Neuronal stem cell (in vitro differentiated cells): ENCODE data around the gene BLM.
"Not testable (repeated sequence)": the region's sequence is repeated elsewhere in the genome, so short reads cannot be mapped to it uniquely, and the experiment has no call there.

Source experiments
- DNase-seq: peaks from one replicate; pipeline ENCODE4 v3.0.0-alpha.2; 2013; ENCODE audit warnings: low spot score
- H2AFZ ChIP-seq: one replicate; pipeline ENCODE4 v1.6.1; 2013; ENCODE audit warnings: mild to moderate bottlenecking, low read length, inconsistent platforms
- H2AK5ac ChIP-seq: 2 replicates; pipeline ENCODE4 v1.6.1; 2013; ENCODE audit warnings: low read depth, mild to moderate bottlenecking, inconsistent platforms, low read length, moderate library complexity, mixed read lengths
- H2BK120ac ChIP-seq: 2 replicates; pipeline ENCODE4 v1.6.1; 2013; ENCODE audit warnings: low read depth, mild to moderate bottlenecking, inconsistent platforms, low read length, moderate library complexity, mixed read lengths
- H2BK12ac ChIP-seq: one replicate; pipeline ENCODE4 v1.6.1; 2013; ENCODE audit warnings: low read length, inconsistent platforms
- H2BK15ac ChIP-seq: 2 replicates; pipeline ENCODE4 v1.6.1; 2013; ENCODE audit warnings: mild to moderate bottlenecking, low read length, inconsistent platforms, mixed read lengths
- H2BK5ac ChIP-seq: one replicate; pipeline ENCODE4 v1.6.1; 2013; ENCODE audit warnings: inconsistent platforms, mild to moderate bottlenecking, low read length, moderate library complexity
- H3K14ac ChIP-seq: one replicate; pipeline ENCODE4 v1.6.1; 2013; ENCODE audit warnings: low read length, inconsistent platforms
- H3K18ac ChIP-seq: 2 replicates; pipeline ENCODE4 v1.6.1; 2013; ENCODE audit warnings: low read length, inconsistent platforms
- H3K23ac ChIP-seq: 2 replicates; pipeline ENCODE4 v1.6.1; 2013; ENCODE audit warnings: low read depth, mild to moderate bottlenecking, mixed read lengths, low read length, inconsistent platforms; ENCODE audit not compliant: poor library complexity
- H3K27ac ChIP-seq: replicated peaks from 3 replicates; pipeline ENCODE4 v1.5.1; 2013; ENCODE audit warnings: low read length, inconsistent platforms
- H3K27me3 ChIP-seq, 3 experiments: 2 replicates each; pipeline ENCODE4 v1.6.1; 2013; ENCODE audit warnings: low read length in 3 of 3, mild to moderate bottlenecking in 2 of 3, inconsistent platforms in 1 of 3, low read depth in 1 of 3, mixed read lengths in 1 of 3, moderate library complexity in 1 of 3; ENCODE audit not compliant: control insufficient read depth in 3 of 3, insufficient read depth in 3 of 3
- H3K36me3 ChIP-seq, 2 donors: replicated peaks in 1 of 2; 2 replicates each; pipeline ENCODE4 v1.6.1; 2013; ENCODE audit warnings: low read length in 2 of 2; ENCODE audit not compliant: control insufficient read depth in 2 of 2, insufficient read depth in 2 of 2
- H3K4ac ChIP-seq: 2 replicates; pipeline ENCODE4 v1.6.1; 2013; ENCODE audit warnings: inconsistent platforms, mild to moderate bottlenecking, low read length, moderate library complexity
- H3K4me1 ChIP-seq, 2 donors: 1 replicate in 1 of 2; 2 replicates in 1 of 2; pipeline ENCODE4 v1.6.1; 2013; ENCODE audit warnings: low read length in 2 of 2, low read depth in 1 of 2; ENCODE audit not compliant: control insufficient read depth in 2 of 2, insufficient read depth in 1 of 2
- H3K4me2 ChIP-seq: one replicate; pipeline ENCODE4 v1.6.1; 2013; ENCODE audit warnings: mild to moderate bottlenecking, low read length, inconsistent platforms; ENCODE audit not compliant: insufficient read depth, poor library complexity, severe bottlenecking
- H3K4me3 ChIP-seq, 2 donors: 2 replicates each; pipeline ENCODE4 v1.5.1; 2013; ENCODE audit warnings: low read length in 2 of 2, mild to moderate bottlenecking in 2 of 2, inconsistent platforms in 1 of 2, moderate library complexity in 1 of 2
- H3K79me1 ChIP-seq: one replicate; pipeline ENCODE4 v1.6.1; 2013; ENCODE audit warnings: low read depth, mild to moderate bottlenecking, inconsistent platforms, low read length, moderate library complexity
- H3K9ac ChIP-seq: one replicate; pipeline ENCODE4 v1.6.1; 2013; ENCODE audit warnings: mild to moderate bottlenecking, low read depth, low read length, inconsistent platforms; ENCODE audit not compliant: poor library complexity
- H3K9me3 ChIP-seq, 2 donors: replicated peaks in 1 of 2; 2 replicates each; pipeline versions ENCODE3 to v1.6.1; 2013; ENCODE audit warnings: low read length in 2 of 2, mild to moderate bottlenecking in 2 of 2, inconsistent platforms in 1 of 2, low read depth in 1 of 2, mixed read lengths in 1 of 2, moderate library complexity in 1 of 2; ENCODE audit not compliant: control insufficient read depth in 2 of 2, insufficient read depth in 1 of 2
- H4K8ac ChIP-seq: one replicate; pipeline ENCODE4 v1.6.1; 2013; ENCODE audit warnings: low read depth, mild to moderate bottlenecking, inconsistent platforms, low read length, moderate library complexity
- H4K91ac ChIP-seq: one replicate; pipeline ENCODE4 v1.6.1; 2013; ENCODE audit warnings: low read length, low read depth, mild to moderate bottlenecking, inconsistent platforms; ENCODE audit not compliant: poor library complexity
- WGBS, 2 donors: extraction: QIAGEN DNeasy Blood & Tissue Kit; methylation state at CpG; one replicate each; pipeline ENCODE4 v1.1.7; 2013; ENCODE audit warnings: missing lambda C conversion rate in 2 of 2, mixed read lengths in 1 of 2; ENCODE audit not compliant: insufficient read length in 2 of 2, insufficient replicate concordance in 1 of 2; ENCODE audit errors: extremely low coverage in 2 of 2; 5-methylcytosine and 5-hydroxymethylcytosine counted together

Gene BLM

DNA sequence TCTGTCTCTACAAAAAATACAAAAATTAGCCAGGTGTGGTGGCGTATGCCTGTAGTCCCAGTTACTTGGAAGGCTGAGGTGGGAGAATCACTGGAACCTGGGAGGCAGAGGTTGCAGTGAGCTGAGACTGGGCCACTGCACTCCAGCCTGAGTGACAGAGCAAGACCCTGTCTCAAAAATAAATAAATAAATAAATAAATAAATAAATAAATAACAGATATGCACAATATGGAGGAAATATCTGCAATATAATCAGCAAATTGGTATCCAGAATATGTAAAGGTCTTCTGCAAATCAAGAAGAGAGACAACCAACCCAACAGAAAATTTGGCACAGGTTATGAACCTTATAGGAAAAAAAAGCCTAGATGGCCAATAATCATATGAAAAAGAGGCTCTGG is 132.3 kb downstream of the BLM start:
- H3K4ac ChIP-seq, H3K9ac ChIP-seq, H3K27ac ChIP-seq, H3K36me3 ChIP-seq, H3K23ac ChIP-seq, H3K79me1 ChIP-seq, H3K27me3 ChIP-seq, H3K4me3 ChIP-seq, H3K4me1 ChIP-seq, H2AK5ac ChIP-seq, H3K4me2 ChIP-seq, H2BK15ac ChIP-seq, DNase-seq, H2BK120ac ChIP-seq, H3K18ac ChIP-seq, H2BK5ac ChIP-seq, H4K91ac ChIP-seq, H4K8ac ChIP-seq, H2BK12ac ChIP-seq, H3K9me3 ChIP-seq, H2AFZ ChIP-seq, H3K14ac ChIP-seq: not testable (repeated sequence)
- no CpG with 5 or more reads among the region's 1 CpG for WGBS, 2 donors

DNA sequence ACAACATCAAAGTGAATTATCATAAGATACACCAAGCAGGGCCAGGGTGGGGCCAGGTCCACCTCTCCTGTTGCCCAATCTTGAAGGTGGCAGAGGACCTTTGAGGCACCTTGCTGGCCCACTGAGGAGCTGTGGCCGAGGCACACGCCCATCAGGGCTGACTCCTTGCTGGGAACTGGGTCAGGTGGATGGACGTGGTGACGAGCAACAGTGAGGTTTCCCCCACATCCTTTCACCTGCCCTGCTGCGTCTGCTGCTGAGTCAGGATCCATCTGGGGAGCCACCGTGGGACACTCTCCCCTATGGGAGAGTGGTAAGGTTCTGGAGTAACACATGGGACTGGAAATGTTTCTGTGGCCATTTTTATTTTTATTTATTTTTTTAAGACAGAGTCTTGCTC is 134.0 kb downstream of the BLM start:
- H3K9ac ChIP-seq: no peak overlapping the region
- H3K9me3 ChIP-seq: no peaks in the 10 kb centered on the region
- no peak overlapping the region for H3K4ac ChIP-seq
- H2BK5ac ChIP-seq: no peak overlapping the region
- no peak for DNase-seq
- no peak overlapping the region for H3K4me3 ChIP-seq
- no peak overlapping the region for H3K14ac ChIP-seq
- H2BK120ac ChIP-seq: no peak overlapping the region
- H3K36me3 ChIP-seq: no peaks in the 10 kb centered on the region
- H2BK12ac ChIP-seq: no peak overlapping the region
- H4K8ac ChIP-seq: no peak overlapping the region
- peak overlapping the region; percentile 8 for H3K18ac ChIP-seq
- no peak overlapping the region for H2BK15ac ChIP-seq
- H3K79me1 ChIP-seq: no peaks in the 10 kb centered on the region
- no peak overlapping the region for H3K27ac ChIP-seq
- no peak overlapping the region for H3K23ac ChIP-seq
- no peaks in the 10 kb centered on the region for H3K27me3 ChIP-seq
- no peak overlapping the region for H2AFZ ChIP-seq
- H4K91ac ChIP-seq: no peak overlapping the region
- H2AK5ac ChIP-seq: peak overlapping the region; percentile 25
- H3K4me1 ChIP-seq: peaks cover 0 to 3% of the 10 kb centered on the region in 2 donors
- no CpG with 5 or more reads among the region's 6 CpGs for WGBS, 2 donors
- no peak overlapping the region for H3K4me2 ChIP-seq

DNA sequence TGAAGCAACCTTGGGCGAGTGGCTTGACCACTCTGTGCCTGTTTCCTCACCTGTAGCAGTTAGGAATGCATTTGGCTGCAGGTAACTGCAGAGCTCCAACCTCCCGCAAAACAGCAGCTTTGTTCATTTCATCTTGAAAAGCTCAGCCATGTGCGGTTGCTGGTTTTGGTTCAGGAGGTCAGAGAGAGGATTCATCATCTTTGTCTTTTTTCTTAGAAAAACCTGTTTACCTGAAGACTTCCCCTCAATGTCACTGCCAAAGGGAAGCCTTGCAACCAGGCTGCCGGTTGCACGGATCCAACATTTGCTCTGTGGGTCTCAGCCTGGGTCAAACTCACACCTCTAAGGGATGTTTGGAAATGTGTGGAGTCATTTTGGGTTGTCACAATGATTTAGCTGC is 134.8 kb downstream of the BLM start:
- Histone ChIP-seq H2BK12ac (no peak overlapping the region), H3K4me2 (no peak overlapping the region), H2BK120ac (no peak overlapping the region), H3K9me3 (no peaks in the 10 kb centered on the region), H3K4me3 (no peak overlapping the region), H3K9ac (no peak overlapping the region), H3K79me1 (no peaks in the 10 kb centered on the region), H3K18ac (no peak overlapping the region), H2BK5ac (no peak overlapping the region), H3K27ac (no peak overlapping the region), H3K36me3 (no peaks in the 10 kb centered on the region), H3K23ac (no peak overlapping the region), H3K27me3 (no peaks in the 10 kb centered on the region), H2AK5ac (no peak overlapping the region), H2AFZ (no peak overlapping the region), H3K4ac (no peak overlapping the region), H3K14ac (no peak overlapping the region), H4K91ac (no peak overlapping the region), H4K8ac (no peak overlapping the region), H2BK15ac (no peak overlapping the region), H3K4me1 (no peaks in the 10 kb centered on the region)
- no CpG with 5 or more reads among the region's 5 CpGs for WGBS, 2 donors
- no peak for DNase-seq

DNA sequence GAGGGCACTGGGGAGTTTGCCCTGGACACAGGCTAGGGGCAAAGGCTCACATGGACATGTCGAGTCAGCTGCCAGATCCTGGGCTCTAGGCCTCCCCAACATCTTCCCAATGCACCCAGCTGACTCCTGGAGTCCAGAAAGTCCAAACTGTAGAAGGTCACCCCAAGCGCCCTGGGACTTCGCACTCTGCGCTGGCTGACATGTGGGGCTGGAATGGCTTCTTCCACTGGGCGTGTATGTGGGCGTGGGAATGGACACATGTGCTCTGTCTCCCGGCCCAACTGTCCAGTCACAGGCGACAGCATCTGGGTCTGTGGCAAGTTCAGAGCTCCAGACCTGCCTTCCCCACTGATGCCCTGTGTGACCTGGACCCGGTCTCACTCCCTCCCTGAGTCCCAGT is 138.0 kb downstream of the BLM start:
- H4K8ac ChIP-seq: no peak overlapping the region
- no peaks in the 10 kb centered on the region for H3K4me1 ChIP-seq
- WGBS, 2 donors: no CpG with 5 or more reads among the region's 9 CpGs
- peaks cover 2% of the 10 kb centered on the region for H3K79me1 ChIP-seq
- H3K9me3 ChIP-seq: no peaks in the 10 kb centered on the region
- no peak overlapping the region for H3K14ac ChIP-seq
- no peak overlapping the region for H2BK120ac ChIP-seq
- no peak overlapping the region for H2AK5ac ChIP-seq
- no peak overlapping the region for H3K23ac ChIP-seq
- H3K27ac ChIP-seq: no peak overlapping the region
- H2BK12ac ChIP-seq: no peak overlapping the region
- no peak overlapping the region for H3K18ac ChIP-seq
- H3K4me2 ChIP-seq: no peak overlapping the region
- H2BK5ac ChIP-seq: no peak overlapping the region
- H3K27me3 ChIP-seq: no peaks in the 10 kb centered on the region
- DNase-seq: no peak
- H3K36me3 ChIP-seq: no peaks in the 10 kb centered on the region
- no peak overlapping the region for H4K91ac ChIP-seq
- no peak overlapping the region for H3K9ac ChIP-seq
- no peak overlapping the region for H3K4me3 ChIP-seq
- H2AFZ ChIP-seq: no peak overlapping the region
- H3K4ac ChIP-seq: no peak overlapping the region
- H2BK15ac ChIP-seq: no peak overlapping the region
